Bronchial epithelial cell (primary cell): ENCODE measurements around the gene SLC15A2. TPM values are rescaled to one million over a fixed set of nuclear protein-coding genes. Genes with fewer than 3 reads are reported as not detected.

Experiments
- DNase-seq: peaks from one replicate; pipeline ENCODE4 v3.0.0-alpha.2; 2010; ENCODE audit warnings: low read depth
- FAIRE-seq: peaks from 2 replicates; lab custom pipeline; 2011; peaks lifted over from hg19 to GRCh38; lab: Jason Lieb, UNC
- H3K27me3 ChIP-seq: 2 replicates; pipeline ENCODE4 v1.5.1; 2011; ENCODE audit warnings: low read length; ENCODE audit not compliant: control insufficient read depth, insufficient read depth
- H3K36me3 ChIP-seq: 2 replicates; pipeline ENCODE4 v1.5.1; 2011; ENCODE audit warnings: low read length; ENCODE audit not compliant: control insufficient read depth, insufficient read depth
- H3K4me3 ChIP-seq: 2 replicates; pipeline ENCODE4 v1.5.1; 2011; ENCODE audit warnings: mild to moderate bottlenecking, low read depth, low read length, control low read depth
- CTCF ChIP-seq: IDR thresholded peaks from 2 replicates; pipeline ENCODE4 v1.5.1; 2011; ENCODE audit warnings: mild to moderate bottlenecking, moderate library complexity, low read length, control low read depth, inconsistent platforms; ENCODE audit not compliant: insufficient read depth, severe bottlenecking
- total RNA-seq: library from RNA; depleted of rRNA; stranded (reverse); fragments of >200 nt; gene quantifications from 2 replicates; pipeline ENCODE4 v1.2.1, GENCODE V29; 2014

Gene SLC15A2
- total RNA-seq, 1 donor from 2014 or later, result 2.6 TPM

GRCh38 chr3:121951291-121951919 lies 57.2 kb downstream of the SLC15A2 start:
- no peak for TF ChIP-seq CTCF
- Histone ChIP-seq H3K27me3 (no peaks in the 10 kb centered on the region), H3K4me3 (no peak overlapping the region), H3K36me3 (no peaks in the 10 kb centered on the region)
- no peak for FAIRE-seq
- DNase-seq, result peak; percentile 46

GRCh38 chr3:121956363-121956762 lies 62.2 kb downstream of the SLC15A2 start:
- FAIRE-seq (no peak), DNase-seq (no peak)
- no peaks in the 10 kb centered on the region for H3K27me3 ChIP-seq
- TF ChIP-seq CTCF, result no peak
- H3K4me3 ChIP-seq, result no peak overlapping the region
- no peaks in the 10 kb centered on the region for H3K36me3 ChIP-seq

GRCh38 chr3:121957674-121958415 lies 63.6 kb downstream of the SLC15A2 start:
- DNase-seq, result no peak
- no peak for TF ChIP-seq CTCF
- FAIRE-seq, result no peak
- no peaks in the 10 kb centered on the region for H3K36me3 ChIP-seq
- no peaks in the 10 kb centered on the region for H3K27me3 ChIP-seq
- H3K4me3 ChIP-seq, result no peak overlapping the region

- no peaks in the 10 kb centered on the region for H3K27me3 ChIP-seq
- FAIRE-seq (no peak), DNase-seq (no peak)
- H3K36me3 ChIP-seq, result no peaks in the 10 kb centered on the region
- TF ChIP-seq CTCF, result no peak
- H3K4me3 ChIP-seq, result no peak overlapping the region
Observed at GRCh38 chr3:121958801-121959200, 64.6 kb downstream of the SLC15A2 start.

GRCh38 chr3:121961283-121961682 lies 67.1 kb downstream of the SLC15A2 start:
- no peak for FAIRE-seq
- DNase-seq, result no peak
- Histone ChIP-seq H3K27me3 (no peaks in the 10 kb centered on the region), H3K36me3 (no peaks in the 10 kb centered on the region), H3K4me3 (no peak overlapping the region)
- TF ChIP-seq CTCF, result no peak
